ENCODE results near the gene MRTFA. TPM values are rescaled to one million over a fixed set of nuclear protein-coding genes. Genes with fewer than 3 reads are reported as not detected.
"Not testable (repeated sequence)": the region's sequence is repeated elsewhere in the genome, so short reads cannot be mapped to it uniquely, and the experiment has no call there.

Gene MRTFA
- polyA plus RNA-seq, 1 of the 3 experiments (the other 2 are of a cell fraction) = 5.8 TPM

DNA sequence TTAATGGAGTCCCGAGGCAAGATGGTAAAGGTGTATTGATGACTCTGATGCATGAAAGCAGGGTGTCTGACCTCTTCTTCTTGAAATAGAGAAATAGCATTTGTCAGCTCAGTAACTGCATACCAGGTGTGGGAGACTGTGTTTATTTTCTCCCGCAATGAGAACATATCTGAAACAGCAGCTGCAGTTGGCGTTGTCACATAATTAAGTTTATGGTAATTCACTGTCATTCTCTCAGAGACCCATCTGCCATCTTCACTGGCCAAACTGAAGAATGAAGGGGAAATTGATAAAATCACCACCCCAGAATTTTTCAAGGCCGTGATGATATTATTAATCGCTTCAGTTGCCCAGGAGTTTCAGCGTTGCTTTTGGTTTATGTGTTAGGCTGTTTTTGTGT is 22.6 kb upstream of the MRTFA start:
- Histone ChIP-seq H3K79me2 (ENCODE audit: insufficient read depth) (no peaks in the 10 kb centered on the region), H3K9me2 (no peaks in the 10 kb centered on the region), H3K4me2 (no peak overlapping the region), H3K36me3 (replicated peaks in 1 of 2; ENCODE audit: control insufficient read depth in 1 of 2, insufficient read depth in 2 of 2, low read length in 1 of 2) (no peaks in the 10 kb centered on the region), H4K20me1 (ENCODE audit: insufficient read depth) (no peaks in the 10 kb centered on the region), H2AFZ (ENCODE audit: low read depth) (no peak overlapping the region), H3K4me1 (ENCODE audit: control insufficient read depth in 1 of 2, insufficient read depth in 2 of 2, low read depth in 1 of 2, low read length in 1 of 2) (peaks cover 9 to 11% of the 10 kb centered on the region in 2 experiments; a peak in 2 of 4 replicates), H3K4me3 (ENCODE audit: low read depth in 2 of 2, low read length in 1 of 2) (no peak overlapping the region), H3F3A (replicated peaks; ENCODE audit: insufficient read depth) (no peaks in the 10 kb centered on the region), H3K9ac (no peak overlapping the region), H3K9me3 (no peaks in the 10 kb centered on the region), H3K27me3 (ENCODE audit: insufficient read depth) (no peaks in the 10 kb centered on the region), H3K27ac (ENCODE audit: low read depth in 2 of 2, low read length in 1 of 2) (0 out of 4 replicates have a peak overlapping the region, but pooled peaks of 1 of the 2 experiments have one; percentile 5)
- WGBS (ENCODE audit: low lambda C conversion rate) = 79% methylated on average over 6 of the region's 6 CpGs
- no peak for DNase-seq
- no peak for TF ChIP-seq TEAD4 (IDR thresholded peaks at IDR 0.05; ENCODE audit: borderline replicate concordance, insufficient read depth)
- no peak for TF ChIP-seq EZH2phosphoT487 (IDR thresholded peaks at IDR 0.05; ENCODE audit: borderline replicate concordance, low read depth)
- no peak for TF ChIP-seq TAF1 (IDR thresholded peaks at IDR 0.05; ENCODE audit: borderline replicate concordance, low read depth, low read length)
- no peak for TF ChIP-seq RCOR1 (IDR thresholded peaks at IDR 0.05; ENCODE audit: low read length)
- TF ChIP-seq, protein P1, sequence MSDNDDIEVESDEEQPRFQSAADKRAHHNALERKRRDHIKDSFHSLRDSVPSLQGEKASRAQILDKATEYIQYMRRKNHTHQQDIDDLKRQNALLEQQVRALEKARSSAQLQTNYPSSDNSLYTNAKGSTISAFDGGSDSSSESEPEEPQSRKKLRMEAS (IDR thresholded peaks at IDR 0.05; ENCODE audit: low read depth) = no peak
- no peak for TF ChIP-seq ELF1 (IDR thresholded peaks at IDR 0.05)
- no peak for TF ChIP-seq RAD21 (IDR thresholded peaks at IDR 0.05; ENCODE audit: low read length)
- no peak for TF ChIP-seq FOXJ3 (CRISPR knock-in tag; IDR thresholded peaks at IDR 0.05)
- no peak for TF ChIP-seq FOXM1 (IDR thresholded peaks at IDR 0.05; ENCODE audit: low read depth)
- TF ChIP-seq, protein P2, sequence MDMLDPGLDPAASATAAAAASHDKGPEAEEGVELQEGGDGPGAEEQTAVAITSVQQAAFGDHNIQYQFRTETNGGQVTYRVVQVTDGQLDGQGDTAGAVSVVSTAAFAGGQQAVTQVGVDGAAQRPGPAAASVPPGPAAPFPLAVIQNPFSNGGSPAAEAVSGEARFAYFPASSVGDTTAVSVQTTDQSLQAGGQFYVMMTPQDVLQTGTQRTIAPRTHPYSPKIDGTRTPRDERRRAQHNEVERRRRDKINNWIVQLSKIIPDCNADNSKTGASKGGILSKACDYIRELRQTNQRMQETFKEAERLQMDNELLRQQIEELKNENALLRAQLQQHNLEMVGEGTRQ (IDR thresholded peaks at IDR 0.05; ENCODE audit: borderline replicate concordance, low read depth, low read length) = no peak
- no peak for TF ChIP-seq MEF2A (IDR thresholded peaks at IDR 0.05; ENCODE audit: borderline replicate concordance, low read depth)
- no peak for TF ChIP-seq YY1 (IDR thresholded peaks at IDR 0.05; ENCODE audit: low read depth)
- TF ChIP-seq POLR2AphosphoS5 (IDR thresholded peaks at IDR 0.05; ENCODE audit: low read depth, low read length) = no peak
- TF ChIP-seq SIN3A (IDR thresholded peaks at IDR 0.05; ENCODE audit: borderline replicate concordance, low read depth, low read length) = no peak
- no peak for TF ChIP-seq NFIC (IDR thresholded peaks at IDR 0.05; ENCODE audit: borderline replicate concordance)
- TF ChIP-seq FOSL2 (IDR thresholded peaks at IDR 0.05; ENCODE audit: borderline replicate concordance, low read depth) = no peak
- TF ChIP-seq JUND (IDR thresholded peaks at IDR 0.05) = no peak
- CTCF ChIA-PET = interaction anchor here (0.9 kb wide), 1 partner anchor 10 kb away, joined by 3 read pairs; no protein-coding TSS in a partner anchor
- POLR2A ChIA-PET = no interaction called here

DNA sequence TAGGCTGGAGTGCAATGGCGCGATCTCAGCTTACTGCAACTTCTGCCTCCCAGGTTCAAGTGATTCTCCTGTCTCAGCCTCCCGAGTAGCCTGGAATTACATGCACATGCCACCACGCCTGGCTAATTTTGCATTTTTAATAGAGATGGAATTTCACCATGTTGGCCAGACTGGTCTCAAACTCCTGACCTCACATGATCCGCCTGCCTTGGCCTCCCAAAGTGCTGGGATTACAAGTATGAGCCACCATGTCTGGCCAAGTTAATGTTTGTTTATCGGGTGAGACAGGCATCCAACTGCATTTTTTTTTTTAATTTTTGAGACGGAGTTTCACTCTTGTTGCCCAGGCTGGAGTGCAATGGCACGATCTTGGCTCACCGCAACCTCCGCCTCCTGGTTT is 20.1 kb upstream of the MRTFA start:
- H3K4me3 ChIP-seq (ENCODE audit: low read depth in 2 of 2, low read length in 1 of 2); H3K27me3 ChIP-seq (ENCODE audit: insufficient read depth); H3K9ac ChIP-seq; H3K9me2 ChIP-seq; DNase-seq; H3F3A ChIP-seq (replicated peaks; ENCODE audit: insufficient read depth); H3K4me2 ChIP-seq; POLR2A ChIA-PET; H3K36me3 ChIP-seq (replicated peaks in 1 of 2; ENCODE audit: control insufficient read depth in 1 of 2, insufficient read depth in 2 of 2, low read length in 1 of 2); CTCF ChIA-PET; H3K79me2 ChIP-seq (ENCODE audit: insufficient read depth); H3K9me3 ChIP-seq; H4K20me1 ChIP-seq (ENCODE audit: insufficient read depth); H2AFZ ChIP-seq (ENCODE audit: low read depth); H3K27ac ChIP-seq (ENCODE audit: low read depth in 2 of 2, low read length in 1 of 2): not testable (repeated sequence)
- WGBS (ENCODE audit: low lambda C conversion rate) = 97% methylated on average over 7 of the region's 10 CpGs
- H3K4me1 ChIP-seq (ENCODE audit: control insufficient read depth in 1 of 2, insufficient read depth in 2 of 2, low read depth in 1 of 2, low read length in 1 of 2) = peaks cover 17 to 21% of the 10 kb centered on the region in 2 experiments; a peak in 2 of 4 replicates

DNA sequence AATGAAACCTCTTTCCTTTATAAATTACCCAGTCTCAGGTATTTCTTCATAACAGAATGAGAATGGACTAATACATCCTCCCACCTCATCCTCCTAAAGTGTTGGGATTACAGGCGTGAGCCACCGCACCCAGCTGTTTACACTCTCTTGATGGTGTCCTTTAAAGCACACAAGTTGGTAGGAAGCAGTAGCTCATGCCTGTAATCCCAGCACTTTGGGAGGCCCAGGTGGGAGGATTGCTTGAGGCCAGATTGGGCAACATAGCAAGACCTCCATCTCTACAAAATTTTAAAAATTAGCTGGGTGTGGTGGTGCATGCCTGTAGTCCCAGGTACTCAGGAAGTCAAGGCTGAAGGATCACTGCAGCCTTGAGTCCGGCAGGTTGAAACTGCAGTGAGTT is 19.4 kb upstream of the MRTFA start:
- not testable (repeated sequence) for H3K4me2 ChIP-seq

More for the DNA sequence above, 19.4 kb upstream of the MRTFA start:
- H3K4me3 ChIP-seq (ENCODE audit: low read depth in 2 of 2, low read length in 1 of 2); H2AFZ ChIP-seq (ENCODE audit: low read depth); H3F3A ChIP-seq (replicated peaks; ENCODE audit: insufficient read depth); H3K79me2 ChIP-seq (ENCODE audit: insufficient read depth); H4K20me1 ChIP-seq (ENCODE audit: insufficient read depth); DNase-seq; H3K27me3 ChIP-seq (ENCODE audit: insufficient read depth); H3K36me3 ChIP-seq (replicated peaks in 1 of 2; ENCODE audit: control insufficient read depth in 1 of 2, insufficient read depth in 2 of 2, low read length in 1 of 2); POLR2A ChIA-PET; H3K9me2 ChIP-seq; H3K9ac ChIP-seq; CTCF ChIA-PET; H3K9me3 ChIP-seq: not testable (repeated sequence)
- H3K27ac ChIP-seq (ENCODE audit: low read depth in 2 of 2, low read length in 1 of 2) = peak overlapping the region in 1 of 2 experiments; percentile 5; a peak in 1 of 4 replicates
- 100% methylated on average over 3 of the region's 3 CpGs for WGBS (ENCODE audit: low lambda C conversion rate)
- H3K4me1 ChIP-seq (ENCODE audit: control insufficient read depth in 1 of 2, insufficient read depth in 2 of 2, low read depth in 1 of 2, low read length in 1 of 2) = peaks cover 21 to 22% of the 10 kb centered on the region in 2 experiments; a peak in 2 of 4 replicates

Data from SK-N-SH (cell line).